ENCODE measurements around the gene DTNA.
"Not testable (repeated sequence)": the region's sequence is repeated elsewhere in the genome, so short reads cannot be mapped to it uniquely, and the experiment has no call there.

Gene DTNA

GRCh38 chr18:34725737-34726136 lies 15.6 kb downstream of the DTNA start:
- not testable (repeated sequence) for DNase-seq (ENCODE audit: low spot score)

GRCh38 chr18:34726286-34727004 lies 16.3 kb downstream of the DTNA start:
- no peak for DNase-seq (ENCODE audit: low spot score)

GRCh38 chr18:34729264-34729663 lies 19.2 kb downstream of the DTNA start:
- no peak for DNase-seq (ENCODE audit: low spot score)

GRCh38 chr18:34729740-34730355 lies 19.8 kb downstream of the DTNA start:
- DNase-seq (ENCODE audit: low spot score) = no peak

- DNase-seq (ENCODE audit: low spot score) = no peak
Observed at GRCh38 chr18:34730774-34731173, 20.7 kb downstream of the DTNA start.

GRCh38 chr18:34734056-34734455 lies 24.0 kb downstream of the DTNA start:
- DNase-seq (ENCODE audit: low spot score) = no peak

- DNase-seq (ENCODE audit: low spot score) = not testable (repeated sequence)
Observed at GRCh38 chr18:34734526-34734925, 24.4 kb downstream of the DTNA start.

GRCh38 chr18:34738175-34738894 lies 28.2 kb downstream of the DTNA start:
- no peak for DNase-seq (ENCODE audit: low spot score)

- DNase-seq (ENCODE audit: low spot score) = no peak
Observed at GRCh38 chr18:34740101-34740500, 30.0 kb downstream of the DTNA start.

DNA sequence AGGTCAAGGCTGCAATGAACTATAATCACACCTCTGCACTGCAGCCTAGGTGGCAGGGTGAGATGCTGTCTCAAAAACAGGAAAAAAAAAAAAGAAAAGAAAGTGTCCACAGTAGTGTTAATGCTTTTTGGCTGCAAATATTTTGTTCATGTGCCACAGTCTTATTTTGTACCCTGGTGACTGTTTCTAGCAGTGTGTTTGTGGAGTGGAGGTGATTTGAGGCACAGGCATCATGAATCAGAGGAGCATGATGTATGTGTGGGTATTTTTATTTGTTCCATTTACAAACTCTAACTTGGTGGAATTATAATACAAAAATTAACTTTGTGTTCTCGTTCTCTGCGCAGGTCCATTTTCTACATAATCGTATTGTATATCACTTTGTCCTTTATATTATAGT lies 30.6 kb downstream of the DTNA start:
- DNase-seq (ENCODE audit: low spot score) = no peak

DNA sequence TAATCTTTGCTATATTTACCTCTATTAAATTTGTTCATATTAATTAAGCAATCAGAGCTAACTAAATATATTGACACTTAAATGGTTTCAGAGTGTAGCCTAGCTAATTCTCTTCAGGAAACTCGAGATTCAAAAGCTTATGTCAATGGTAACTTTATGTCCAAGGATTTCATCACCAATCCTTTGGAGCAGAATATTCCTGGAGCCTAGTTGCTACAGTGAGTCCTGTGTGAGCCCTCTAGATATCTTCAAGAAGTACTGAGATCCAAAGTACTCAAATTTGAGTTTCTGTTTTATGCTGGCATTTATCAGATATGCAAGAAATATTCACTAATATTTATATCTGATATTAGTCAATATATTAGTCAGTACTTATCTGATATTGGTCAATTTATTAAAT lies 31.3 kb downstream of the DTNA start:
- DNase-seq (ENCODE audit: low spot score) = no peak

- DNase-seq (ENCODE audit: low spot score) = peak; percentile 58
Observed at GRCh38 chr18:34742891-34743341, 32.8 kb downstream of the DTNA start.

GRCh38 chr18:34744569-34744968 lies 34.5 kb downstream of the DTNA start:
- DNase-seq (ENCODE audit: low spot score) = no peak

DNA sequence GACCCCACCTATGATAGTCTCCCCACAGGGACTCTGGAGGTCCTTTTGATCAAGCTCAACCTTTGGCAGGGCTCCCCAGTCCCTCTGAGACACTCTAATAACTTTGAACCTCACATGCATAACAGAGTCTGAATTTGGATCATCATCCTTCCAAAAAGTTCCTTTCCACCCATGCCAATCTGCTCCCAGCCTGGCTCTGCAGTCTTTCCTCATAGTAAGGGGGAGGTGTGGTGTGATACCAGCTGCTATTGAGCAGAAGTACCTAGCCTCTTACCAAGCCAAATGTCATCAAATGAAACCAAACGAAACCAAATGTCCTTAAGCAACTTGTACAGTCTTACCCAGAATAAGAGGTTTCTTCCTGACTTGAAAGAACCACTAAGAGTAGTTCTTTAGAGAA lies 36.5 kb downstream of the DTNA start:
- DNase-seq (ENCODE audit: low spot score) = no peak

DNA sequence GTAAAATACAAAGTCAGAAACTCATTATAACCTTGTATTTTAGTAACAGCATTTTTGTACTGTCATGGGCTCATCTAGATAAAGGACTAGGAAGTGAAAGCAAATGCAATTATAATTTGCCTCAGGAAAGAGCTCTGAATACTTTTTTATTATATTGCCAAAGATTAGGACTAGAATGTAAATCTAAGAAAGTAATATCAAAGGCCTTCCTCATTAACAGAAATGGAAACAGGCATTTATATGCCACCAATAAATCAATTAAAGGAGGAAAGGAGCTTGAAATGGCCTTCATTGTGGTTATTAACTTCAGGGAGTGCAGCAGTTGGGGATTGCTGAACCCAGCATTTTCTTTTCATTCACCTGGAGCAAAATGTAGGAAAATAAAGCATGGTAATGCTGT lies 39.6 kb downstream of the DTNA start:
- DNase-seq (ENCODE audit: low spot score) = no peak

DNA sequence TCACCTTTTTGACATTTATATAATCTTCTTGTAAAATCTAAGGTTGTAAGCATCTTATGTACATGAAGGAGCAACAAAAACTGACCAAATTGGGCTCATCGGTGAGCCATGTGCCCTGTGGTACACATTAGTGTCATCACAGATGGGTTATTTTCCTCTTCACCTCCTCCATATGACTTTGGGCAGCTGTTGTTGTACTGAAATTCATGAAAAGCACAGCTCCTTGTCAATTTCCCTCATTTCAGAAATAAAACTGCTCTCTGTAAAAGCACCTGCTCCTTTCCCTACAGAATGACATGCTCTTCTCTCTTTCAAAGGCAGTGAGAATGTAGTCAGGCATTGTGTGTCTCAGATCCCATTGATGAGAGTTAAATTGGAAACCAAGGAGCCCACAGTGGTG lies 42.0 kb downstream of the DTNA start:
- no peak for DNase-seq (ENCODE audit: low spot score)

- no peak for DNase-seq (ENCODE audit: low spot score)
Observed at GRCh38 chr18:34754300-34754699, 44.2 kb downstream of the DTNA start.

GRCh38 chr18:34757666-34758065 lies 47.6 kb downstream of the DTNA start:
- no peak for DNase-seq (ENCODE audit: low spot score)

DNA sequence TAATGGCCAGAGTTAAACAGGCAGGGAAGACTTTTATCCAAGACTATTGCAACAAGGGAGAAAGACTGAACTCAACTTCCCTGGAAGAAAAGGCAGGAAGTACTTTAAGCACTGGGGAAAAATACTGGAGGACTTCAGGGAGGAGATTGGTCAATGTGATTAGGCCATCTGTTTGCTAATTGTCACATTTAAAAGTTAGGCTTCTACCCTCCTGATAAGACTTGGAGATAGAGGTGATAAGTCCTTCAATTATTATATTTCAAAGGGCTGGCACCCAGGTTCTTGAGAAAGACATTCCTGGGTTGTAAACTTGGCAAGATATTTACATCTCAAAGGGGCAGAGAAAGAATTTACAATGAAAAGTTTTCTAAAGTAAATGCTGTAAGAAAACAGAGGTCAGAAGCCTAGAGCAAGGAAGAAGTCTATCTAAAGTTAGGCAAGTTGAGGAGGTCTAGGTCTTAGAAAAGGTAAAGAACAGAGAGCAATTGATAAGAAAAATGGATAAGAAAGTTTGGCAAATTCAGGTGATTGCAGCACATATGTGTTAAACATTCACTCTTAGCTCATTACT lies 48.4 kb downstream of the DTNA start:
- DNase-seq (ENCODE audit: low spot score) = no peak

- DNase-seq (ENCODE audit: low spot score) = no peak
Observed at GRCh38 chr18:34760444-34760843, 50.3 kb downstream of the DTNA start.

- no peak for DNase-seq (ENCODE audit: low spot score)
Observed at GRCh38 chr18:34764451-34764850, 54.4 kb downstream of the DTNA start.

- no peak for DNase-seq (ENCODE audit: low spot score)
Observed at GRCh38 chr18:34767601-34768027, 57.5 kb downstream of the DTNA start.

GRCh38 chr18:34771958-34772357 lies 61.9 kb downstream of the DTNA start:
- no peak for DNase-seq (ENCODE audit: low spot score)
